Left lung (tissue), 10 donors: ENCODE results near the gene CNTRL. TPM values are rescaled to one million over a fixed set of nuclear protein-coding genes. Genes with fewer than 3 reads are reported as not detected.
A peak's percentile ranks its signal among the peaks of the same experiment; 100 is the strongest.

Experiments used
- ATAC-seq: fragments of 200-7000 bp; cut with Tn5 transposase; one replicate; pipeline ENCODE4 v1.9.1; 2020; ENCODE audit warnings: moderate library complexity
- DNase-seq, 4 donors: peaks; one replicate each; pipeline ENCODE4 v3.0.0-alpha.2; 2013 to 2020
- H3K27ac ChIP-seq, 2 donors: fragments of 200-600 bp; sonication (generic) in 1 of 2; one replicate each; pipeline versions ENCODE4 v1.5.0 to v1.8.0; 2020 to 2021
- H3K27me3 ChIP-seq, 2 donors: fragments of 200-600 bp; sonication (generic) in 1 of 2; one replicate each; pipeline versions ENCODE4 v1.5.0 to v1.8.0; 2020 to 2021
- H3K36me3 ChIP-seq, 2 donors: fragments of 200-600 bp; sonication (generic) in 1 of 2; one replicate each; pipeline versions ENCODE4 v1.5.0 to v1.8.0; 2020 to 2021
- H3K4me1 ChIP-seq, 2 donors: fragments of 200-600 bp; one replicate each; pipeline ENCODE4 v1.8.0; 2021
- H3K4me3 ChIP-seq, 2 donors: fragments of 200-600 bp; sonication (generic) in 1 of 2; one replicate each; pipeline versions ENCODE4 v1.5.0 to v1.8.0; 2020 to 2021; ENCODE audit warnings: mild to moderate bottlenecking in 1 of 2
- H3K9me3 ChIP-seq, 2 donors: fragments of 200-600 bp; sonication (generic) in 1 of 2; one replicate each; pipeline versions ENCODE4 v1.5.0 to v1.8.0; 2020 to 2021
- intact Hi-C, 2 donors: fragments of 100-400 bp; cut with DNase I; formaldehyde crosslinking; loops; one replicate each; pipeline versions ENCODE4 v1.11.2 to v1.14.2; 2022
- polyA plus RNA-seq, 6 donors: library from polyadenylated mRNA; unstranded; fragments of 120-200 nt; gene quantifications; one replicate each; pipeline ENCODE4 v1.2.1, GENCODE V29; 2013; ENCODE audit not compliant: insufficient read length in 6 of 6
- total RNA-seq, 2 donors: library from RNA; stranded (reverse); fragmentation: NEBNext Ultra II Directional; extraction: Animal tissue kit (Norgen Biotek cat#: 25700); gene quantifications; one replicate each; pipeline ENCODE4 v1.2.1, GENCODE V29; 2021
- TF ChIP-seq, protein P1 (sequence below), 2 donors: fragments of 200-600 bp; sonication (generic) in 1 of 2; IDR thresholded peaks; one replicate each; pipeline versions ENCODE4 v1.5.0 to v1.8.0; 2021; ENCODE audit warnings: antibody characterized with exemption in 2 of 2
- donor health status: DM: no; HTN: yes; CAD: no.
- donor health status: DM: no; HTN: no; CAD: no.

The CNTRL gene
- total and polyA plus RNA-seq, 8 donors = 13.6 to 67.6 (median 51.6) TPM

DNA sequence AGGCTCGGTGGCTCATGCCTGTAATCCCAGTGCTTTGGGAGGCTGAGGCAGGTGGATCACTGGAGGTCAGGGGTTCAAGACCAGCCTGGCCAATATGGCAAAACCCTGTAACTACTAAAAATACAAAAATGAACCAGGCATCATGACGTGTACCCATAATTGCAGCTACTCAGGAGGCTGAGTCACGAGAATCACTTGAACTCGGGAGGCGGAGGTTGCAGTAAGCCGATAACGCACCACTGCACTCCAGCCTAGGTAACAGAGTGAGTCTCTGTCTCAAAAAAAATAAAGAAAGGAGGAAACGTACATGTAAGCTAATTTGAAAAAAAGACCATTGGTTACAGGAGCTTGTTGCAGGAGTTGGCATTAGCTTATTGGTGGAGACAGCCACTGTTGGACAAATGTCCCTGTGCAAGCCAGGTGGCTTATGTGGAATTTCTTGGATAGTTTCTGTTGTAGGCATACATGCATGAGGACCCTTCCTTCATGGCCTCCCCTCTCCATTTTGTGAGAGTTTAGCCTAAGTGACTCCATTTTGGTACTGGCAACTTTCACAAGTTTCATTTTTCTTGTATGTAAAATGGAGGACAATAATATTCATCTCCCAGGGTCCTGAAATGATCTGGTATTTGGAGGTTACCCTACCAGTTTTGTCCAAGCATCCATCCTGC lies 143.7 kb downstream of the CNTRL start:
- DNase-seq (no peak), ATAC-seq (no peak)
- Histone ChIP-seq H3K36me3 (no peaks in the 10 kb centered on the region), H3K27ac (no peak overlapping the region), H3K27me3 (no peaks in the 10 kb centered on the region), H3K9me3 (no peaks in the 10 kb centered on the region), H3K4me1 (peaks cover 0 to 25% of the 10 kb centered on the region in 2 donors), H3K4me3 (no peak overlapping the region)
- TF ChIP-seq, protein P1, sequence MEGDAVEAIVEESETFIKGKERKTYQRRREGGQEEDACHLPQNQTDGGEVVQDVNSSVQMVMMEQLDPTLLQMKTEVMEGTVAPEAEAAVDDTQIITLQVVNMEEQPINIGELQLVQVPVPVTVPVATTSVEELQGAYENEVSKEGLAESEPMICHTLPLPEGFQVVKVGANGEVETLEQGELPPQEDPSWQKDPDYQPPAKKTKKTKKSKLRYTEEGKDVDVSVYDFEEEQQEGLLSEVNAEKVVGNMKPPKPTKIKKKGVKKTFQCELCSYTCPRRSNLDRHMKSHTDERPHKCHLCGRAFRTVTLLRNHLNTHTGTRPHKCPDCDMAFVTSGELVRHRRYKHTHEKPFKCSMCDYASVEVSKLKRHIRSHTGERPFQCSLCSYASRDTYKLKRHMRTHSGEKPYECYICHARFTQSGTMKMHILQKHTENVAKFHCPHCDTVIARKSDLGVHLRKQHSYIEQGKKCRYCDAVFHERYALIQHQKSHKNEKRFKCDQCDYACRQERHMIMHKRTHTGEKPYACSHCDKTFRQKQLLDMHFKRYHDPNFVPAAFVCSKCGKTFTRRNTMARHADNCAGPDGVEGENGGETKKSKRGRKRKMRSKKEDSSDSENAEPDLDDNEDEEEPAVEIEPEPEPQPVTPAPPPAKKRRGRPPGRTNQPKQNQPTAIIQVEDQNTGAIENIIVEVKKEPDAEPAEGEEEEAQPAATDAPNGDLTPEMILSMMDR (IDR thresholded peaks at IDR 0.05) = no peak
- intact Hi-C loops = loop anchor here in 1 of 2 donors (10.0 kb wide), 1 partner anchor 86 kb away; no protein-coding TSS in a partner anchor

DNA sequence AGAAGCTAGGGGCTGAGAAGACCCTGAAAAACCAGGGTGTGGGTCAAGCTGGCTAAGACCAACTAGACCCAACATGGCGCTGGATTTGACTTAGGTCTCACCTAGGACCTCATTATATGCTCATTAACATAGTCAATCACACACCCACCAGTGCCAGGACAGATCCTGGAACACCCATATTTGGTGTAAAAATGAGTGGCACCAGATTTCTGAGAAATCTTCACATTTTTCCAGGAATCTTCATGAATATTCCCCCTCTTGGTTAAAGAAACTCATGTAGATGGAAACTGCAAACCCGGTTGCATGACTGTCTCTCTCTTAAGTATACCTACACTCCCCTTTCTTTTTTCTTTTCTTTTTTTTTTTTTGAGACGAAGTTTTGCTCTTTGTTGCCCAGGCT lies 144.8 kb downstream of the CNTRL start:
- H3K36me3 ChIP-seq = no peaks in the 10 kb centered on the region
- DNase-seq (no peak), ATAC-seq (no peak)
- peaks cover 0 to 22% of the 10 kb centered on the region in 2 donors for H3K4me1 ChIP-seq
- H3K27ac ChIP-seq = no peak overlapping the region
- no peak overlapping the region for H3K4me3 ChIP-seq
- intact Hi-C loops = loop anchor here in 1 of 2 donors (10.0 kb wide), 1 partner anchor 85 kb away; no protein-coding TSS in a partner anchor
- TF ChIP-seq, protein P1 (IDR thresholded peaks at IDR 0.05) = no peak
- no peaks in the 10 kb centered on the region for H3K9me3 ChIP-seq
- H3K27me3 ChIP-seq = no peaks in the 10 kb centered on the region

DNA sequence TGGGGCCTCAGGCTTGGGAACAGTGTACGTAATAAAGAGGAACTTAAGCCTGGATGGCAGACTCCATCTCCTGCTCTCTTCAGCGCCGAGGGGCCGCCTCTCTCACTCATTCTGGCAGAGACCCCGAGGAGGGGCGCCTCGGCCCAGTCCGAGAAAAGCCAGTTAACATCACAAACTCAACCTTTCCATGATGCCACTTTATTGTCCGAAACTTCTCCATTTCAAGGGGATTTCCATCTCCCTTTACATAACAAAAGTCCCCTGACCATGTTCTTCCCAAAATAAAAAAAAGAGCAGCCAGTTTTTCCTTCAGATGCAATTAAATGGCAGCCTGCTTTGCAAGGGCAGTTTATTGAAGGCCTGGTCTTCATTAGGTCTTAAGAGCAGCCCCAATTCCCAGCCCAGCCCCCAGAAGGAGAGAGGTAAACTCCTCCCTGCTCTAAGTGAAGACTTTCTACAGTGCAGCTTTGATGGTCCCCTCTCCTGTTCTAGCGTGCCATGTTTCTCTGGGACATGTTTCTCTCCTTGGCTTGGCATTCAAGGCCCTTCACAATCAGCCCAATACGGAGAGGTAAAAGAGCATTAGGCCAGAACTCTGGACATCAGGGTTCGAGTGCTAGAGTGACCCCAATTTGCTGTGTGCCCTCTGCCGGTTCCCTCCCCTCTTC lies 146.4 kb downstream of the CNTRL start:
- Histone ChIP-seq H3K4me1 (peaks cover 0 to 17% of the 10 kb centered on the region in 2 donors), H3K4me3 (no peak overlapping the region), H3K27ac (peak overlapping the region in 1 of 2 donors; percentile 35), H3K27me3 (no peaks in the 10 kb centered on the region), H3K9me3 (no peaks in the 10 kb centered on the region), H3K36me3 (no peaks in the 10 kb centered on the region)
- ATAC-seq (no peak), DNase-seq (peak in 1 of 4 donors; percentile 79)
- TF ChIP-seq, protein P1 (IDR thresholded peaks at IDR 0.05) = no peak
- intact Hi-C loops = no loop called here

DNA sequence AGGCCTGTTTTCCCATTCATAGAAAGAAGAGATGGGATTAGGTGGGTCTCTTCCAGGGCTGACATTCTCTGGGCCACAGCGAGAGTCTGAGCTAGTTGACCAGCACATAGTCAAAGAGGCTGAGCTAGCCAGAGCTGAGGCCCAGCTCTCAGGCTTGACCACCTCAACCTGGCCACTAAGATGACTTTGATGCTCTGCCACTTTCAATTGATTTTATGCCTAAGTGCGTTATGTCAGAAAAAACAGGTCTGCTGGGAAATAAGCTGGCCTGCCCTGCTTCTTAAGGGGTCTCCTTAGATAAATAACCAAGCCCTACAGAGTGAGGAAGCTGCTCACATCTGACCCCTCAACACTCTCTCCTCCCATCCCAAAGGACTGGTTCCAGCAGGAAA lies 146.9 kb downstream of the CNTRL start:
- Histone ChIP-seq H3K27me3 (no peaks in the 10 kb centered on the region), H3K4me1 (peaks cover 0 to 12% of the 10 kb centered on the region in 2 donors), H3K9me3 (no peaks in the 10 kb centered on the region), H3K4me3 (no peak overlapping the region), H3K27ac (no peak overlapping the region), H3K36me3 (no peaks in the 10 kb centered on the region)
- TF ChIP-seq, protein P1 (IDR thresholded peaks at IDR 0.05) = no peak
- intact Hi-C loops = no loop called here
- DNase-seq = no peak
- ATAC-seq = no peak

DNA sequence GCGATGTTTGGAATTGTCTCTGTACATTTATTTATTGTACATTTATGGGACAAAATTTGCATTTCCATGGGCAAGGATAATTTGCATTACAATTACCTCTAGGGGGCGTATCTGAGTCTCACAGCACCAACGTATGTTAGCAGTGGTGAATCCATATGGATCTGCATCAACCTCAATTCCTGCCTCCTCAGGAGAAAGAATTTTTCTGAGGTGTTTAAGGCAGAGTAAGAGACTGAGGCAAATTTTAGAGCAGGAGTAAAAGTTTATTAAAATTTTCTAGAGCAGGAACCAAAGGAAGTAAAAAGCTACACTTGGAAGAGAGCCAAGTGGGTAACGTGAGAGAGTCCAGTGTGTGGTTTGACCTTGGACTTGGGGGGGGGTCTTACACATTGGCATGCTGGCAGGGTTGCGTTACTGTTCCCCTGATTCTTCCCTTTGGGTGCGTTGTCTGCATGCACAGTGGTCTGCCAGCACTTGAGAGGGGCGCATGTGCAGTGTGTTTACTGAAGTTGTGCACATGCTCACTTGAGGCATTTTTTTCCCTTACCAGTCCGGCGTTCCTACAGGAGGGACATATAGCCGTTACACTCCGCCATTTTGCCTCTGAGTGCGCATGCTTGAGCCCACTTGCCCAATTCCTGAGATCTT lies 147.9 kb downstream of the CNTRL start:
- Histone ChIP-seq H3K27me3 (no peaks in the 10 kb centered on the region), H3K36me3 (no peaks in the 10 kb centered on the region), H3K4me1 (peaks cover 0 to 9% of the 10 kb centered on the region in 2 donors), H3K9me3 (no peaks in the 10 kb centered on the region), H3K27ac (no peak overlapping the region), H3K4me3 (no peak overlapping the region)
- DNase-seq (no peak), ATAC-seq (peak; percentile 74)
- TF ChIP-seq, protein P1 (IDR thresholded peaks at IDR 0.05) = peak; percentile 64 to 72
- intact Hi-C loops = no loop called here
